PC-9 (cell line): ENCODE data around the gene TMEM53. TPM values are rescaled to one million over a fixed set of nuclear protein-coding genes. Genes with fewer than 3 reads are reported as not detected.

ENCODE experiments used
- Bru-seq: library from RNA; stranded (reverse); fragments of 400-500 nt; gene quantifications from one replicate; lab custom pipeline; 2021; lab: Mats Ljungman, UMichigan
- BruChase-seq, 2 experiments: library from RNA; stranded (reverse); fragments of 400-500 nt; gene quantifications; one replicate each; lab custom pipeline; 2021; lab: Mats Ljungman, UMichigan
- BruUV-seq: library from RNA; stranded (reverse); fragments of 400-500 nt; replicated peaks from 2 replicates; lab custom pipeline; 2021; lab: Mats Ljungman, UMichigan
- CTCF ChIA-PET: fragments of 300-600 bp; sonication (Branson Sonifier 250); formaldehyde crosslinking; loops from one replicate; lab custom pipeline; 2022; ENCODE audit warnings: antibody characterized with exemption; lab: Charles Lee
- POLR2A ChIA-PET: fragments of 300-600 bp; sonication (Branson Sonifier 250); formaldehyde crosslinking; loops from one replicate; lab custom pipeline; 2022; ENCODE audit warnings: antibody characterized with exemption; ENCODE audit not compliant: unreplicated experiment; lab: Charles Lee
- DNase-seq, 2 experiments: peaks; one replicate each; pipeline versions ENCODE4 v3.0.0 to v3.0.0-alpha.2; 2015 to 2022; ENCODE audit warnings: mixed read lengths in 1 of 2
- H2AFZ ChIP-seq: fragments of 200-600 bp; sonication (generic); 2 replicates; pipeline ENCODE4 v1.8.1; 2017; ENCODE audit warnings: antibody characterized with exemption
- H3F3A ChIP-seq: fragments of 200-600 bp; sonication (generic); 2 replicates; pipeline ENCODE4 v1.8.1; 2017; ENCODE audit warnings: antibody characterized with exemption, mild to moderate bottlenecking, low read depth; ENCODE audit not compliant: insufficient read depth
- H3K27ac ChIP-seq: fragments of 200-600 bp; sonication (generic); 2 replicates; pipeline ENCODE4 v1.6.1; 2016; ENCODE audit warnings: mixed run types
- H3K27me3 ChIP-seq: fragments of 200-600 bp; sonication (generic); 2 replicates; pipeline ENCODE4 v1.6.1; 2016; ENCODE audit warnings: low read depth, mixed run types; ENCODE audit not compliant: insufficient read depth
- H3K36me3 ChIP-seq: fragments of 200-600 bp; sonication (generic); 2 replicates; pipeline ENCODE4 v1.6.1; 2016; ENCODE audit warnings: low read depth, mixed run types
- H3K4me1 ChIP-seq: fragments of 200-600 bp; sonication (generic); replicated peaks from 2 replicates; pipeline ENCODE4 v1.6.1; 2016; ENCODE audit warnings: mixed run types; ENCODE audit not compliant: insufficient read depth
- H3K4me2 ChIP-seq: fragments of 200-600 bp; sonication (generic); 2 replicates; pipeline ENCODE4 v1.6.1; 2017; ENCODE audit warnings: mixed run types
- H3K4me3 ChIP-seq: fragments of 200-600 bp; sonication (generic); 2 replicates; pipeline ENCODE4 v1.6.1; 2016; ENCODE audit warnings: mixed run types
- H3K79me2 ChIP-seq: fragments of 200-600 bp; sonication (generic); 2 replicates; pipeline ENCODE4 v1.6.1; 2017; ENCODE audit warnings: low read depth, mixed run types
- H3K9me2 ChIP-seq: fragments of 200-600 bp; sonication (generic); 2 replicates; pipeline ENCODE4 v1.8.1; 2017; ENCODE audit warnings: mild to moderate bottlenecking; ENCODE audit not compliant: insufficient read depth
- H3K9me3 ChIP-seq: fragments of 200-600 bp; sonication (generic); 2 replicates; pipeline ENCODE4 v1.8.1; 2016; ENCODE audit warnings: low read depth; ENCODE audit not compliant: insufficient read depth
- H4K20me1 ChIP-seq: fragments of 200-600 bp; sonication (generic); 2 replicates; pipeline ENCODE4 v1.8.1; 2017; ENCODE audit not compliant: insufficient read depth
- EZH2 ChIP-seq: fragments of 200-600 bp; sonication (generic); IDR thresholded peaks from 2 replicates; pipeline ENCODE4 v1.8.0; 2017; ENCODE audit warnings: antibody characterized with exemption, low read depth
- intact Hi-C: fragments of 100-400 bp; cut with micrococcal nuclease; formaldehyde crosslinking; loops from one replicate; pipeline ENCODE4 v1.10.0; 2022; ENCODE audit not compliant: unreplicated experiment
- long read RNA-seq: library from polyadenylated mRNA; stranded (forward); transcript quantifications from one replicate; pipeline ENCODE4 v2.0.0, GENCODE V29; 2022
- total RNA-seq: library from RNA; stranded (reverse); gene quantifications from 2 replicates; pipeline ENCODE4 v1.2.3, GENCODE V29; 2021
- TF ChIP-seq, protein P1 (sequence below): fragments of 200-600 bp; sonication (generic); conservative IDR thresholded peaks from 2 replicates; pipeline ENCODE4 v1.6.1; 2017; ENCODE audit warnings: mixed run types, antibody characterized with exemption, mild to moderate bottlenecking, moderate library complexity

TMEM53 gene
- total RNA-seq (33.2 and 36.1 TPM in 2 replicates), Bru-seq, nascent RNA (percentile 67 among the genes with signal in this experiment), BruChase-seq, experiment 1, labeled RNA remaining after a 2-hour chase (percentile 67 among the genes with signal in this experiment), BruChase-seq, experiment 2, labeled RNA remaining after a 6-hour chase (percentile 62 among the genes with signal in this experiment)
- long read RNA-seq, transcript TMEM53-204 (4 exons, 1,579 nt), result minor isoform, 16 of 151 reads
- long read RNA-seq, transcript TMEM53-201 (3 exons, 890 nt), result minor isoform, 16 of 151 reads
- long read RNA-seq, transcript TMEM53-202 (3 exons, 2,310 nt), result major isoform, 37 of 151 reads
- long read RNA-seq, transcript TMEM53-205 (3 exons, 1,472 nt), result minor isoform, 11 of 151 reads
- long read RNA-seq, partial matches to known transcripts, result 0 of 151 reads
- long read RNA-seq, other reads (novel, unspliced or antisense), result 62 of 151 reads

DNA sequence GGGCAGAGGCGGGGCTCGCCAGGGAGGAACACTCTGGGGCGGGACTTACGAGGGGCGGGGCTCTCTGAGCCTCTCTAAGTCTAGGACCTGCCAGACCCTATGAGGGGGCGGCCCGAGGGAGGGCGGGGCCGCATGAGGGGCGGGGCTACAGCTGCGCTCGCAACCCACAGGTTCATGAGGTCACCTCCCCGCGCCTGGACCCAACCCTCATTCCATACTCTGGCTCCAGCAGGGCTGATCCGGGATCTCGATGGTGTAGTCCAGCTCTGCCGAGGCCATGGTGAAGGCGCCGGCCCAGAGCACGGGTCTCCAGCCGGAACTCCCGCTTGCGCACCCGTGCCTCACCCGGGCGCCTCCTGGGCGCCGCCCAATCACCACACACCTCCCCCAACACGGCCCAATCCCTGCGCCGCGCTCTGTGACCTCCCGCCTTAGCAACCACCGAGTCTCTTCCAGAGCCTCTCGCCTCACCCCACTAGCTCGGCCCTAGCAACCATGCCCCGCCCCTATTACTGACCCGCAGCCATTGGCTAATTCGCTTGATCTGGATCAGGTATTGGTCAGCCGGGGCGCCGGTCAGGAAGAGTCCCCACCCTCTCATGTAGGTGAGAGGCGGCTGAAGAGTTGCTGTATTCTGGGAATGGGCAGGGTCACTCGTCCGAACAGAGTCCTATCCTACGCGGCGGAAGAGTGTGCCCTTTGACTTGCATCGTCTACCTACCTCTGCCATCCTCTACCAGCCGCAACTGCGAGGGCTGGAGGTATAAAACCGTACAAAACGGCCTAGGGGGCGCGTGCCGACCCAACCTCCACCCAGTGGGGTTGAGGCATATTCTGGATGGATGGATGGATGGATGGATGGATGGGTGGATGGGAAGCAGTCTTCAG, at the start of gene TMEM53, which contains the start of gene ARMH1:
TSS of gene TMEM53 (minus strand) at position 369 of the 888 bp plus-strand sequence. CDS start at position 279, 90 bp downstream.
TSS of gene ARMH1 (plus strand) at position 602 of the 888 bp plus-strand sequence. CDS start 14,984 bp downstream, outside the sequence.
- Histone ChIP-seq H3K9me2 (no peaks in the 10 kb centered on the region; the same call in 1 of the 2 replicates), H3F3A (peaks cover 55% of the 10 kb centered on the region), H3K4me1 (peaks cover 54% of the 10 kb centered on the region), H4K20me1 (no peaks in the 10 kb centered on the region), H3K4me3 (peak within 1 kb of the TSS; percentile 81), H3K27me3 (no peaks in the 10 kb centered on the region), H3K9me3 (no peaks in the 10 kb centered on the region), H2AFZ (peak within 1 kb of the TSS; percentile 85), H3K4me2 (peak within 1 kb of the TSS; percentile 84), H3K79me2 (peaks cover 31% of the 10 kb centered on the region), H3K36me3 (no peaks in the 10 kb centered on the region), H3K27ac (peak within 1 kb of the TSS; percentile 89)
- ChIA-PET CTCF (interaction anchor here (1.9 kb wide), 1 partner anchor 22 kb away, joined by 6 read pairs; no protein-coding TSS in a partner anchor), POLR2A (interaction anchor here (0.5 to 3.5 kb wide), 16 partner anchors 14 to 902 kb away, joined by 3 to 39 read pairs (median 4); partner anchors contain the start of genes AKR1A1, HECTD3, PRDX1 and RPS8)
- intact Hi-C loops, result loop anchor here (1.0 to 10.0 kb wide), 5 partner anchors 41 to 1010 kb away; partner anchors contain the start of genes DYNLT4, GPBP1L1 and TMEM69
- no peak for TF ChIP-seq EZH2
- TF ChIP-seq, protein P1, sequence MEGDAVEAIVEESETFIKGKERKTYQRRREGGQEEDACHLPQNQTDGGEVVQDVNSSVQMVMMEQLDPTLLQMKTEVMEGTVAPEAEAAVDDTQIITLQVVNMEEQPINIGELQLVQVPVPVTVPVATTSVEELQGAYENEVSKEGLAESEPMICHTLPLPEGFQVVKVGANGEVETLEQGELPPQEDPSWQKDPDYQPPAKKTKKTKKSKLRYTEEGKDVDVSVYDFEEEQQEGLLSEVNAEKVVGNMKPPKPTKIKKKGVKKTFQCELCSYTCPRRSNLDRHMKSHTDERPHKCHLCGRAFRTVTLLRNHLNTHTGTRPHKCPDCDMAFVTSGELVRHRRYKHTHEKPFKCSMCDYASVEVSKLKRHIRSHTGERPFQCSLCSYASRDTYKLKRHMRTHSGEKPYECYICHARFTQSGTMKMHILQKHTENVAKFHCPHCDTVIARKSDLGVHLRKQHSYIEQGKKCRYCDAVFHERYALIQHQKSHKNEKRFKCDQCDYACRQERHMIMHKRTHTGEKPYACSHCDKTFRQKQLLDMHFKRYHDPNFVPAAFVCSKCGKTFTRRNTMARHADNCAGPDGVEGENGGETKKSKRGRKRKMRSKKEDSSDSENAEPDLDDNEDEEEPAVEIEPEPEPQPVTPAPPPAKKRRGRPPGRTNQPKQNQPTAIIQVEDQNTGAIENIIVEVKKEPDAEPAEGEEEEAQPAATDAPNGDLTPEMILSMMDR, result no peak
- DNase-seq, result peak; percentile 98 to 100
- BruUV-seq, result no TSS peak

DNA sequence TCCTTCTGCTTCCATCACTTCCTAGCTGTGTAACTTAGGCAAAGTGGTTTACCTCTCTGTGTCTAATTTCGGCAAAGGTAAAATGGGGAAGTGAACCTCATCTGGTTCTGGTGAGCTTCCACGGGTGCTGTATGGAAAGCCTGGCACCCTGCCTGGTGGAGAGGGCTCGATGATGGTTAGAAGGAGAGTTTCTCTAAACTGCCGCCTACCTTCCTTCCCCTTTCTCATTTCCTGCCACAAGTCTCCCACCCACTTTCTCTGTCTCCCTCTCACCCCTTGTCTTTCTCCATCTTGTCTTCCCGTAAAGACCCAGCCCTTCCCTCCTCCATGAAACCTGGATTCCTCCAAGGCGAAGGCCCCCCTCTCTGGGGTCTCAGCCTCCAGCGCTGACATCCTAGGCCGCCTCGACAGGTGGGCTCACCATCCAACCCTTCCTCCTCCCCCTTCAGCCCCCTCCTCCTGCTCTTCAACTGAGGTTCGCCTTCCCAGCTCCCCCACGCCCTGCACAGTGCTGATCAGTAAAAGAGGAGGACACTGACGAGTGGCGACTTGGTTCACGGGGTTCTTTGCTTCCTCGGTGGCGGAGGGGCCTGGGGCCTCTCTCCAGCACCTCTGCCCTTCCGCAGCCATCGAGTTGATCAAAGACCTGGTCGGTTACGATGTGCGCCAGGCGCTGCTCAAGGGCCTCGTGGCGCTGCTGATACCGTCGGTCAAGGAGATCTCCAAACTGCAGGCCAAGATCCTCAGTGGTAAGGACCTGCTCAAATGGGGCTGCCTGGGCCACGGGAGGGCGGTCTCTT, 49.4 kb upstream of the TMEM53 start:
- POLR2A ChIA-PET, result interaction anchor here (0.6 kb wide), 1 partner anchor 59 kb away, joined by 6 read pairs; no protein-coding TSS in a partner anchor
- CTCF ChIA-PET, result no interaction called here
- no peaks in the 10 kb centered on the region for H3K36me3 ChIP-seq
- no peak overlapping the region for H3K4me2 ChIP-seq
- intact Hi-C loops, result no loop called here
- BruUV-seq, result no TSS peak
- H3K4me3 ChIP-seq, result no peak overlapping the region
- peaks cover 36% of the 10 kb centered on the region for H3K4me1 ChIP-seq
- H3F3A ChIP-seq, result peaks cover 47% of the 10 kb centered on the region; the same call in 1 of the 2 replicates
- no peak overlapping the region for H2AFZ ChIP-seq
- H3K9me2 ChIP-seq, result no peaks in the 10 kb centered on the region
- DNase-seq, result no peak
- H4K20me1 ChIP-seq, result no peaks in the 10 kb centered on the region
- no peak overlapping the region for H3K27ac ChIP-seq
- H3K9me3 ChIP-seq, result no peaks in the 10 kb centered on the region
- no peaks in the 10 kb centered on the region for H3K79me2 ChIP-seq
- H3K27me3 ChIP-seq, result no peaks in the 10 kb centered on the region
- TF ChIP-seq, protein P1, result no peak
- no peak for TF ChIP-seq EZH2
